GM21360 (cell line): ENCODE data around the gene PATL1.

Experiments used
- ATAC-seq: cut with Tn5 transposase; IDR thresholded peaks from one replicate; pipeline ENCODE4 v1.9.1; 2021; ENCODE audit warnings: mild to moderate bottlenecking, moderate library complexity; ENCODE audit not compliant: unreplicated experiment

PATL1 gene

GRCh38 chr11:59615637-59616395 is 53.0 kb downstream of the PATL1 start, which contains the start of gene OSBP:
Gene OSBP (minus strand): TSS chr11:59615774. CDS start chr11:59615664, 110 bp downstream.
- ATAC-seq: peak; percentile 84

GRCh38 chr11:59615120-59615636 is 53.7 kb downstream of the PATL1 start:
- peak; percentile 6 for ATAC-seq

GRCh38 chr11:59614277-59615119 is 54.3 kb downstream of the PATL1 start:
- no peak for ATAC-seq

DNA sequence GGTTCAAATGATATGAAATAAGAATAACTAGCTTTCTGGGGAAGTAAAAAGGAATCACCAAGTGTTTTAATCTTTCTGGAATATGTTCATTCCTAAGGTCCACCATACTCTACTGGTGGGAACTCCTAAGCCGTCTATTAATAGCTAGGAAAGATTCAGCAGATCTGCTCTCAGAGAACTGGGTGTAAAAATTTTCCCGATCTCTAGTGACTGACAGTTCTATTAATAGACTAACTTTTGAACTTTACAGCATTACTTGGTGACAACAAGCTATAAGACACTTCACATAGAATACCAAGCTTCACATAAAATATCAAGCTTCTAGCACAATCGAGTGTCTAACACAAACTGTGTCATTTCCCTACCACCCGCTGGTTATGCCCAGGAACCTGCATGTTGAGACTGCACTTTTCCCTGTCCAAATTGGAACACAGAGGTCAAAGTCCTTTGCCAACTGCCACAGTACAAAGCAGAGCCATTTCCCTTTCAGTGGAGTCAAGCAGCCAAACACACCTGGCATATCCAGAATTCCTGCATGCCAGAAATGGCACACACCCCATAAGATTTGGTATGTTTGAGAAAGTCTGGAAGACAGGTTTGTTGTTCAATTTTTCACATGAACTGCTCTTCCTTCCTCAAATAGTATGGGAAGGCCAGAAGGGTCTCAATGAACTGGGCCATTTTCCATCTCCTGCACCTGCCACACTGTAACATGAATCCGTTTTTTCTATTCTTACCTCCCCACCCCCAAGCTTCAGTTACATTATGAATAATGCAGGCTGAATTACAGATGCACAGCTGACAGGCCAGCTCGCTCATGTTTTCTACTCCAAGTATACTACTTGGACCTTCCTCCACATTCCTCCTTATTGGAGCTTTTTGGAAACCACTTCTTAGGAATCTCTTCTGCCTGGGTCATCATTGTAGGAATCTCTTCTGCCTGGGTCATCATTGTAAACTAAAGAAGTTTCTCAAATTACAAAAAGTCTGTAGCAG is 57.0 kb downstream of the PATL1 start:
- ATAC-seq: no peak

GRCh38 chr11:59610289-59610688 is 58.5 kb downstream of the PATL1 start:
- no peak for ATAC-seq

DNA sequence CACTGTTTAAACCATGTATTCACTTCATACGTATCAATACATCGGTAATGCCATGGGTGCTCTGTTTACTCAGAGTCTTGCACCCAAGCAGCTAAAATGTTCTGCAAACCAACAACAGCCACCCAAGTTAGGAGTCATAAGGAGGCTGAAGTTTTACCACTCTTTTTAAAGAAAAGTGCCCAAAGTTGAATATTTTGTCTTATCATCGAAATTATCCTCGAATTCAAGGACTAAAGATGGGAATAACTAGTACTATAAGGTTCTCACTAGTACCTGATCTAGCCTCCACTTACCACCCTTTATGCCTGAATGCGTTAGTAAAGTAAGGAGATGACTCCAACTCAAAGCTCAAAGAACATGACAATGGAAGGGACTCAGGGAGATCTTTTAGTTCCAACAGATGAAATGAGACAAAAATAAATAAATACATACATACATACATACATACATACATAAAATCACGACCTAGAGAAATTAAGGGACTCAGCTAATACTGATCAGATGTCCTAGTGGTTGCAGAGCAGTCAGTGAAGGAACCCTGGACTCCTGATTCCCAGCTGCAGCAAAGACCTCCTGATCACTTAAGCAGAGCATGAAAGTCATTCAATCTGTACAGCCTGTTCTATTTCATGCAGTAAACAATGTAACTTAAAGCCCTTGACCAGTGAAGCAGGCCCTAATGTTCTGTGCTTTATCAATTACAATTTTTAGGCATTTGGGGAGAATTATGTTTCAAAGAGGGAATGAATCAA is 61.0 kb downstream of the PATL1 start:
- no peak for ATAC-seq

DNA sequence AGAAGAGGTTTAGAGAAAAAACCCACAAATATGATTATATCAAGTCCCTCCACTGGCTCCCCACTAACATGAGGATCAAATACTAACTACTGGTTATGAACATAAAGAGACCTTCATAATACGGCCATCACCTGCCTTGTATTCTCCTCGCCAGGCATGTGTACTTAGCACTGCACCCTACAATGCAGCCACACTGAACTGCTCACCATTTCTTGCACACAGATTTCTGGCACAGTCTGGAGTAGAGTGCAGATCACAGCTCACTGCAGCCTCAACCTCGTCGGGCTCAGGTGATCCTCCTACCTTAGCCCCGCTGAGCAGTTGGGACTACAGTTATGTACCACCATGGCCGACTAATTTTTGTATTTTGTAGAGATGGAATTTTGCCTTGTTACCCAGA is 66.4 kb downstream of the PATL1 start:
- ATAC-seq: no peak

DNA sequence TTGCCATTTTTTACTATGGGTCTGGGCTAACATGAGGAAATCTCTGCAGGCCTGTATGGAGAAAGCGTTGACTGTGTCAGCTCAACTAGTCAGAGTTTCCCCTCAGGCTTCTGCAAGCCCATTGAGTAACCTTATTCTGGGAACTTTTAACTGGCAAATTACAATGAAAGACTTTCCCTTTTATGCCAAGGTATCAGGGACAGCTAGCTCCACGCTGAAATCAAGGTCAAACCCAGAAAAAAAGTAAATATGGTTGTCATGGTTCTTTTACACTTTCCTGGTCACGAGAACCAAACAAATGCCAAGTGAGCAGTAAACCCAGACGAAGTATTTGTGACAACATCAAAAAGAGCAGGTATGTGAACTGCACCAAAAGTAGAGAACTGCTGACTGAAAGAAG is 67.0 kb downstream of the PATL1 start:
- ATAC-seq: no peak

DNA sequence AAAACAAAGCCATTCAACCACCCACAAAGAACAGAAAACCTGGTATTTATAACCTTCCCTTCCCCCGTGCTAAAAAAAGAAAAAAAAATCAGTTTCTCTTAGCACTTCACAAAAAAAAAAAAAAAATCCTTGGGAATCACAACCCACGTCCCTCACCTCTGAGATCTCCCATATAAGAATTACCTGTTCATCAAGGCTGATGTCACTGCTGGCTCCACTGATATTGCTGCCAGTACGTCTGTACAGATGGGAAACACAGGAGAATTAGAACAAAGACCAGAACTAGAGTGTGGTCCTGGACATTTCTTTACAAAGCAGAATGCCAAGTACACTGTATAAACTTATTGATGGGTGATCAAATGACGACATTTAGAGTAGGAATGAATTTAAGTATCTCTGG is 68.2 kb downstream of the PATL1 start:
- no peak for ATAC-seq

DNA sequence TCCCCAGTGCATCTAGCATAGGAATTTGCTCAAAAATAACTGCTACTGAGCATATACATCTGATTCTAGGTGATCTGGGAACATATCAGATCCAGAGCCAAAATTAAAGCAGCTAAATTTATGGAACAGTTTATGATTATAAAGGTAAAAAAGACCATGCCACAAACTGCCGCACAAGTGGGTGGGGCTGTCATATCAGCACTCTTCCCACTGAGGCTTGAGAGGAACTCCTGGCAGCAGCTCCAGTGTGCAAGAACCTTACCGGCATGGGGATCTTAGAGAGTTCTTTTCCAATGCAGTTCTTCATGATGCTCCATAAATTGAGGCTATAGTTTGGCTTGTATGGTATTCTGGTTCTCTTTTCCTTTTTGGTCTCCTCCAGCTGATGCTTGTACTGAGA is 68.6 kb downstream of the PATL1 start:
- ATAC-seq: no peak

GRCh38 chr11:59598961-59599360 is 69.9 kb downstream of the PATL1 start:
- no peak for ATAC-seq
